Retinal pigment epithelial cell (primary cell): ENCODE measurements around the gene BCL2L11.

Source experiments
- DNase-seq: peaks from one replicate; pipeline ENCODE4 v3.0.0-alpha.2; 2010; ENCODE audit warnings: low read depth
- H3K4me3 ChIP-seq: 2 replicates; pipeline ENCODE4 v1.5.1; 2011; ENCODE audit warnings: mild to moderate bottlenecking, low read length, control low read depth, moderate library complexity
- CTCF ChIP-seq: conservative IDR thresholded peaks from 2 replicates; pipeline ENCODE4 v1.5.1; 2011; ENCODE audit warnings: low read depth, low read length, control low read depth, inconsistent platforms

BCL2L11 gene

GRCh38 chr2:111135910-111136297 lies 15.2 kb downstream of the BCL2L11 start:
- H3K4me3 ChIP-seq: no peak overlapping the region
- TF ChIP-seq CTCF: no peak
- DNase-seq: no peak

GRCh38 chr2:111138839-111139238 lies 18.1 kb downstream of the BCL2L11 start:
- no peak overlapping the region for H3K4me3 ChIP-seq
- DNase-seq: no peak
- TF ChIP-seq CTCF: no peak

- no peak overlapping the region for H3K4me3 ChIP-seq
- DNase-seq: no peak
- TF ChIP-seq CTCF: no peak
These were observed 19.1 kb downstream of the BCL2L11 start for GRCh38 chr2:111139637-111140317.

GRCh38 chr2:111140815-111141214 lies 20.1 kb downstream of the BCL2L11 start:
- H3K4me3 ChIP-seq: no peak overlapping the region
- no peak for DNase-seq
- TF ChIP-seq CTCF: no peak

- no peak for TF ChIP-seq CTCF
- DNase-seq: no peak
- no peak overlapping the region for H3K4me3 ChIP-seq
These were observed 21.4 kb downstream of the BCL2L11 start for GRCh38 chr2:111142101-111142500.

GRCh38 chr2:111143107-111143842 lies 22.6 kb downstream of the BCL2L11 start:
- no peak for DNase-seq
- no peak overlapping the region for H3K4me3 ChIP-seq
- TF ChIP-seq CTCF: no peak

- no peak overlapping the region for H3K4me3 ChIP-seq
- no peak for TF ChIP-seq CTCF
- DNase-seq: no peak
These were observed 23.1 kb downstream of the BCL2L11 start for GRCh38 chr2:111143843-111144198.
